GM03348 (cell line): Measurements from ENCODE around the gene HID1.

Source experiments
- DNase-seq: peaks from one replicate; pipeline ENCODE4 v3.0.0; 2012; ENCODE audit warnings: low spot score

HID1 gene

GRCh38 chr17:74947041-74947754 is 25.4 kb downstream of the HID1 start:
- DNase-seq: no peak

GRCh38 chr17:74946641-74947040 is 25.9 kb downstream of the HID1 start:
- DNase-seq: no peak

- DNase-seq: no peak
These were observed 27.0 kb downstream of the HID1 start for GRCh38 chr17:74945543-74945942.

DNA sequence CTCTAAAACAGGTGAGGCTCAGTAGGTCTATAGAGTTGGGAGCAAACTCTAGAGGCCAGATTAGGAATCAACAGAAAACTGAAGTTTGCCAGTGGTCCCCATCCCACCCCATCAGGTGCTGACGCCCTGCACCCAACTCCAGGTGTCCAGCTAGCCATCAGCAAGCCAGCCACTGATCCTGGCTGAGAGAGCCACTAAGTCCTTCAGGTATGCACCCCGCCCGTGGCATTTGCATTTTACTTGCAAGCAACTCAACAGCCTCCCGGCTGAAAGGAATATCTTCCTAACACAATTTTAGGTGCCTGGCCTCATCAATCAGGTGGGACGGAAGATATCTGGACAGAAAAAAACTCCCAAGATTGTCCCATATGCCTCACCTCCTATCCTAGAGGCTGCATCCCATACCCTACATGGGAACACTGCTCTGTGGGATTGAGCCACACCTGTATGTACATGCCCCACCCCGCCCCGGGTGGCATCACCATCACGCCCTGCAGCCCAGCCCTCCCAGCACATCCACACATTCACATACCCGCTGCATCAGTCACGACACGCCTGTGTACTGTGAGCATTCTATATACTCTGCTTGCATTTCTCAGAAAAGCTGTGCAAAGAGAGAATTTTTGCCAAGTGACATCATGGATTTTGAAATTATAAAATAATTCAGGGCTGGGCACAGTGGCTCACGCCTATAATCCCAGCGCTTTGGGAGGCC is 28.6 kb downstream of the HID1 start:
- DNase-seq: no peak

DNA sequence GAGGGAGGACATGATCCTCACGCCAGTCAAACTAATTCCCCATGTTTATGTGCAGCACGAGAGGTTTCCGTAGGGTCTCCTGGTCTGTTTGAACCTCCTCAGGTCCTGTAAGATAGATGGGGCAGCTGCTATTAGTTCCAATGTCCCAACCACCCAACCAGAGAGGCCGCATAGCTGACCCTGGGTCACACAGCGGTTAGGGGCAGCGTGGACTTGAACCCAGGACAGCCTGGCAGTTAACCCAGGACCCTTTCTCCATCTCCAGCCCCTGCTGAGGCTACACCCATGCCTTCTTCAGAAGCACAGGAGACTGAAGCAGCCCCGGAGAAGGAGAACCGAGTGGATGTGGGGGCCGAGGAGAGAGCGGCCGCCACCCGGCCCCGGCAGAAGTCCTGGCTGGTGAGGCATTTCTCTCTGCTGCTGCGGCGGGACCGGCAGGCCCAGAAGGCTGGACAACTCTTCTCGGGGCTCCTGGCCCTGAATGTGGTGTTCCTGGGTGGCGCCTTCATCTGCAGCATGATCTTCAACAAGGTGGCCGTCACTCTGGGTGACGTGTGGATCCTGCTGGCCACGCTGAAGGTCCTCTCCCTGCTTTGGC is 31.3 kb downstream of the HID1 start:
- DNase-seq: no peak

DNA sequence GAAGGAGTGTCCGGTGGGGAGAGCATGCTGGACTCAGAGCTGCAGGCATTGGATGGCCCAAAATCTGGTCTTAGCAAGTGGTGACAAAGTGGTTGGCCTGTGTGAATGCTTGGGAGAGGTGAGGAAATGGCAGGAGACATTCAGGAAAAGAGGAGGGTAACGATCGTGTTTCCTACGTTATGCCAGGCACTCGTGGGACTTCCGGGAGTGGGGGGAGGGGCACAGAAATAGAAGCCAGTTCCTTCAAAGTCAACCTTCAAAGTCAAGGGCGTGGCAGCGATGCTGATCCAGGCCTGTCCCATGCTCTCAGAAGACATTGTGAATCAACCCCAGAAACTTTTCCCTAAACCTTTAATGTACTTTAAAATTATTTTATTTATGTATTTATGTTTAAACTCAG is 33.0 kb downstream of the HID1 start:
- no peak for DNase-seq

DNA sequence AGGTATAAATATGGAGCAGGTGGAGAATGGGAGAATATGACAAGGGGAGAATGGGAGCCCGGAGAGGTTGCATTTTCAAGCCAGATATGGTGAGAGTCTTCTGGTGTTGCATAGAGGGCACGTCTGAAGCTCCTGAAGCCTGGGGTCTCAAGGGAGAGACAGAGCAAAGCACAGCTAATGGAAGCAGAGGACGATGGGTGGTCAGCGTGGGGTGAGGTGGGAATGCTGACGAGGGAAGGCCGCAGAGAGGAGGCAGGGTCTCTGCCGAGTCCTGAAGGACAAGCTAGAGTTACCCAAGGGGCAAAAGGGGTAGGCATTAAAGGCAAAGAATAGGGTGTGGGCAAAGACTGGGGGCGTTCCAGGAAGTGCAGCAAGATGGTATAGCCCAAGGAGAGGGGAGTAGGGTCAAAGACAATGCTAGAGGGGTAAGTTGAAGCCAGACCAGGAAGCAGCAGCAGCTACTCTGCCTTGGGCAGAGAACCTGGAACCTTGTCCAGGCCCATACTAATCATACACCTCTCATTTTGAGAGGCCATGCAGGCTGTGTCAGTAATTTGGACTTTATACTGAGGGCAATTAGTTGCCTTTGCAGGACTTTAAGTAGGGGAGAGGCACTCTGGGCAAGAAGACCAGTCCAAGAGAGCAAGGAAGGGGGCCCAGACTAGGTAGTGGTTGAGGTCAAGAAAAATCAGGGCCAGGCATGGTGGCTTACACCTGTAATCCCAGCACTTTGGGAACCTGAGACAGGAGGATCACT is 34.2 kb downstream of the HID1 start:
- no peak for DNase-seq

DNA sequence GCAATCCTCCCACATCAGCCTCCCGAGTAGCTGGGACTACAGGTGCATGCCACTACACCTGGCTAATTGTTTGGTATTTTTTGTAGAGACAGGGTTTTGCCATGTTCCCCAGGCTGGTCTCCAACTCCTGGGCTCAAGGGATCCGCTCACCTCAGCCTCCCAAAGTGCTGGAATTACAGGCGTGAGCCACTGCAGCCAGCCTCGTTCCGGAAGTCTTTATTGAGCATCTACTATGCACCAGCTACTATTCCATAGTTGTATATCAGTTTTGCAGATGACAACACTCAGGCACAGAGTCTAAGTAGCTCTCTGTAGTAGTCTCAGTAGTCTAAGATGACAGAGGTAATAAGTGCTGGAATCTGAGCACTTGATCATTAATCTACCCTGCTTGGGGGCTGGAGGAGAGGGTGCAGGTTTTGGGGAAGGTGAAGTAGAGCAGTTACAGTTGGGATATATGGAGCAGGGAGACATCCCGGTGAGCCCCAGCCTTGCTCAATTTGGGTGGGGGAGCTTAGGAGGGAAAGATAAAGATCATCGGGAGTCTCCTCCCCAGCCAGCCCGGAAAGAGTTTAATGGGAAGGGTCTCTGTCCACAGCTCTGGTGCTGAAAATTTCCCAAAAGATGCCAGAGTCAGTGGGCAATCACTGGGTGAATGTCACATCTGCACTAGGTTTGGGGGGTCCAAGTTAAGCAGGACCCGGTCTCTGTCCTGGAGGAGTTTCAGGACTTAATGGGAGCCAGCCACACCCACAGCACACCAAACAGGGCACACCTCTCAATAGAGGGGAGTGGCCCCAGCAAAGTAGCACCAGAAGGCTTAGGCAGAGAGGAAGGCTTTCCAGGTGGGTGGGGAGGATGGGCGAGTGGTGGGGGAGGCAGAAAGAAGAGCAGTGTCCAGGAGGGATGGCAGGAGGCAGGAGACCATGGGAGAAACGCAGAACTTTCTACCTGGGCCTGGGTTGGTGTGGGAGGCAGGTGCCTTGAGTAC is 35.2 kb downstream of the HID1 start:
- no peak for DNase-seq

DNA sequence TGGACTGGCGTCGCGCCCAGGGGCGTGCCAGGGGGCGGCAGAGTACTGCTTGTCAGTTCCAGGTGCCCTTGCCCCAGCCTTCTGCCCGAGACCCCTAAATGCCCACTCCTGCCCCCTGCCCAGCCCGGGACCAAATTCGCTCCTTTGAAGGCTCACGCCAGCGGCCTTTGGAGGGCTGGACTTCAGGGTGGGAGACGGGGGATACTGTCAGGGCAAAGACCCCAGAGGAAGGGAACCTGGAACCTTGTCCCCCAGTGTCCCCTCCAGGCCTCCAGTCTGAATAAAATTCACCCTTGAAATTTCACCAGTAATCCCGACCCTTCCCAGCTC is 36.1 kb downstream of the HID1 start:
- DNase-seq: no peak

- no peak for DNase-seq
These were observed 36.7 kb downstream of the HID1 start, which contains the start of gene OTOP3 for GRCh38 chr17:74935585-74936469. Gene OTOP3, plus strand, starts transcription at chr17:74935898. Its CDS starts 24 bp downstream, at chr17:74935922.

- no peak for DNase-seq
These were observed 37.5 kb downstream of the HID1 start for GRCh38 chr17:74935048-74935447.

DNA sequence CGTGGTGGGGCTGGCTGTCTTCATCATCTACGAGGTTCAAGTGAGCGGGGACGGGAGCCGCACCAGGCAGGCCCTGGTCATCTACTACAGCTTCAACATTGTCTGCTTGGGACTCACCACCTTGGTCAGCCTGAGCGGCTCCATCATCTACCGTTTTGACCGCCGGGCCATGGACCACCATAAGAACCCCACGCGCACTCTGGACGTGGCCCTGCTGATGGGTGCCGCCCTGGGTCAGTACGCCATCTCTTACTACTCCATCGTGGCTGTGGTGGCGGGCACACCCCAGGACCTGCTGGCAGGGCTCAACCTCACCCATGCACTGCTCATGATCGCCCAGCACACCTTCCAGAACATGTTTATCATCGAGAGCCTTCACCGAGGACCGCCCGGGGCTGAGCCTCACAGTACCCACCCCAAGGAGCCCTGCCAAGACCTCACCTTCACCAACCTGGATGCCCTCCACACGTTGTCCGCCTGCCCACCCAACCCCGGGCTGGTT is 42.0 kb downstream of the HID1 start:
- no peak for DNase-seq

DNA sequence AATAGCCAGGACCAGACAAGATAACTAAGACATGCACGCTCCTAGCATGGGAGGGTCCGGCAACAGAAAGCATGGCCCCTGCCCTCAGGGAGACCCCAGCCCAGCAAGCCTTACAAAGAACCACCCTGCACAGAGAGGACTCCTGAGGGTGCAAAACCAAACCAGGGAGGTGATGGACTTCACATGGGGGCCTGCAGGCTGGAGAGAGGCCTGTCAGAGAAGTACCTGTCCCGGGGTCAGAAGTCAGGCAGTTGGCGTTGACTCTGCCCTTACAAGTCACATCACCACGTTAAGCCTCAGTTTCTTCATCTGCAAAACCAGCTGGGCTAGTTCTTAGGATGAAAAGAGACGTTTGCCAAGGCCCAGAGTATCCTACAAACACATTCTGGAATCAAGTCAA is 43.8 kb downstream of the HID1 start:
- no peak for DNase-seq

GRCh38 chr17:74925242-74925641 is 47.3 kb downstream of the HID1 start:
- no peak for DNase-seq

GRCh38 chr17:74924250-74924948 is 48.2 kb downstream of the HID1 start, which contains the start of gene OTOP2:
Gene OTOP2, plus strand, starts transcription at chr17:74924273. Its CDS starts 360 bp downstream, at chr17:74924633.
- DNase-seq: no peak

DNA sequence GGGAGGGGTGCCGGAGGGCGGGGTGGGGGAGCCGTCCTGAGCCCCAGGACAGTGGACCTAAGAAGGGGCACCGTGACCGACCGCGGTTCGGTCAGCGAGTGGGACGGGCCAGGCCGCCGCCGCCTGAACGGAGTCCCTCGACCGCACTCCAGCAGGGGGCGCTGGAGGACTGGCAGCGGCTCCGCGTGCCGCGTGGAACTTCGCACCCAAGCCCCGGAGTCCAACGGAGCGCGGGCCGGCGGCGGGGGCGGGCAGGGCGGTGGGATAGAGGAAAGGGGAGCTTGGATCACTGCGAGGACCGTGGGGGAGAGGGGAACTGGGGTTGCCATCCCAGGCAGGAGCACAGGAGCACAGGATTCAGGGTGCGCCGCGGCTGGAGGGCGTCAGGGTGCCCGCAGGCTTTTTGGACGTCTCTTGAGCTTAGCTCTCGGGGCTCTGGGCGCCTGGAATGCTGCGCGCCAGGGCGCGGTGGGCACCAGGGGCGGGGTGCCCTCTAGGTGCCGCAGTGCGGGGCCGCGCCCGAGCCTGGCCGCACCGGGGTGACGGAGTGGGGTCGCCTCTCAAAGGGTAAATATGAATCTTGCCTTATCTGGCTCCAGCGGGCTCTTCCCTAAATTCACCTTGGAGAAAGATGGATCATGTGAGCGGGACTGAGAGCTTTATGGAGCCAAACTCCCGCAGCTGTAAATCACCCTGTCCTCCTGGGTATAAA is 48.9 kb downstream of the HID1 start:
- DNase-seq: peak; percentile 89

DNA sequence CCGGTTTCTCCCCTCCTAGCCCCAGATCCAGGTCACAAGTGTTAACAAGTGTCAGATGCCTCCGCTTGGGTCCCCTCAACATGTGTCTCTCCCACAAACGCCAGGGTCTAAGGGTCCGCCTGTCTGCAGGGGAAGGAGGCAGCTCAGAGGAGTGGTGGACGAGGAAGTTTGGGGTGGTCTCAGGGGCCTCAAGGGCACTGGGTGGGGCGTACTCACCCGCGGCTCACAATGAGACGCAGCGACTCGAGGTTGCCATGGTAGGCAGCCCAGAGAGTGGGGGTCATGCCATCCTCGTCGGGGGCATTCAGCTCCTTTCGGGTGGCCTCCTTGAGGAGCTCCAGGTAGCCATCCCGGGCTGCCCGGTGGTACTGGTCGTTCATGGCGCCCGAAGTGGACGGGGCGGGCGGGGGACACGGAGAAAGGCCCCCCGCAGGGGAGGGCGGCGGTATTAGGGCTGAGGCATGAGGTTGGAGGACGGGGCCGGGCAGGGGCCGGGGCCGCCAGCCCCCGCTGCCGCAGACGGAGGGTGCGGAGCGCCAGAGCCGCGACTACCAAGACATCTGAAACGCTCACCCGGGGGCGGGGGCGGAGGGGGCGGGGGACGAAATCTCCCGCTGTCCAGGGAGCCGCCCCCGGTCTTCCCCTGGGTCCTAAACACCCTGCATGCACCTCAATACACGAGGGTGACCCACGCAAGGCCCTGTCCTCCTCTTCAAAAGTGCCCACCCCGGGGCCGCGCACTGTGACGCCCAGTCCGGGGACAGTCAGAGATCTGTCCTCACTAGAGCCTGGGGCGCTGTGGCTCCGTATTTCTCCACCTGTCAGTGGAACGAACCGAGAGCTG is 49.6 kb downstream of the HID1 start, which contains the start of gene USH1G:
USH1G (minus strand) TSS at position 562 of the 844 bp plus-strand sequence; CDS start at position 380, 182 bp downstream.
- DNase-seq: peak; percentile 55

- DNase-seq: no peak
These were observed 50.4 kb downstream of the HID1 start for GRCh38 chr17:74922172-74922571.
